Neutrophil (primary cell): ENCODE data around the gene LRMDA.

ENCODE experiments used
- H3K27ac ChIP-seq: fragments of 200-600 bp; sonication (generic); 2 replicates; pipeline ENCODE4 v1.5.1; 2016; ENCODE audit warnings: mild to moderate bottlenecking, moderate library complexity
- H3K27me3 ChIP-seq: fragments of 200-600 bp; sonication (generic); 2 replicates; pipeline ENCODE4 v1.6.0; 2016; ENCODE audit warnings: mild to moderate bottlenecking
- H3K36me3 ChIP-seq: fragments of 200-600 bp; sonication (generic); 2 replicates; pipeline ENCODE4 v1.5.1; 2017
- H3K4me1 ChIP-seq, 2 experiments: fragments of 200-600 bp in 1 of 2; sonication (generic) in 1 of 2; 1 replicate in 1 of 2; 2 replicates in 1 of 2; pipeline versions ENCODE4 v1.5.1 to v1.6.1; 2013 to 2016; ENCODE audit warnings: low read depth in 1 of 2, low read length in 1 of 2, mild to moderate bottlenecking in 1 of 2, moderate library complexity in 1 of 2; ENCODE audit not compliant: control insufficient read depth in 1 of 2, insufficient read depth in 1 of 2
- H3K4me3 ChIP-seq, 2 experiments: fragments of 200-600 bp in 1 of 2; sonication (generic) in 1 of 2; 1 replicate in 1 of 2; 2 replicates in 1 of 2; pipeline ENCODE4 v1.5.1; 2013 to 2016; ENCODE audit warnings: low read depth in 1 of 2, low read length in 1 of 2, mild to moderate bottlenecking in 1 of 2, moderate library complexity in 1 of 2
- H3K9me3 ChIP-seq: fragments of 200-600 bp; sonication (generic); 2 replicates; pipeline ENCODE4 v1.5.1; 2016
- TF ChIP-seq, protein P1 (sequence below): fragments of 200-600 bp; sonication (generic); IDR thresholded peaks from 2 replicates; pipeline ENCODE4 v1.5.1; 2016; ENCODE audit warnings: antibody characterized with exemption

Gene LRMDA

DNA sequence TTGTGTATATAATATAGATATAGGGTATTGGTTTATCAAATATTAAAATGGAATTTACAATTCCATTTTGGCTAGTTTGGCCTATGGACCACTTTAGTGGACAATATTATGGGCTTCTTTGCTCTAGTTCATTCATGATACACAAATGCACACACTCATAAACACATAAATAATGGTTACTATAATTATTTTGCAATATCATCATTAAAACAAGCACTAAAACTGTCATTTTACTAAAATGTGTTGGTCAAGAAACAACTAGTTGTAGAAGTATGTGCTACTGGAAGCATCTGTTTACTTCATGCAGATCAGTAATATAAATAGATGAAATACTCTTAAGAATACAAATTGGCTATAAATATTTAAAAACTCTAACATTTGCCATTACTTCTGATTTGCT, 1131.9 kb downstream of the LRMDA start:
- Histone ChIP-seq H3K4me1 (no peaks in the 10 kb centered on the region), H3K4me3 (no peak overlapping the region), H3K27me3 (no peaks in the 10 kb centered on the region), H3K36me3 (no peaks in the 10 kb centered on the region), H3K9me3 (no peaks in the 10 kb centered on the region), H3K27ac (no peak overlapping the region)
- TF ChIP-seq, protein P1, sequence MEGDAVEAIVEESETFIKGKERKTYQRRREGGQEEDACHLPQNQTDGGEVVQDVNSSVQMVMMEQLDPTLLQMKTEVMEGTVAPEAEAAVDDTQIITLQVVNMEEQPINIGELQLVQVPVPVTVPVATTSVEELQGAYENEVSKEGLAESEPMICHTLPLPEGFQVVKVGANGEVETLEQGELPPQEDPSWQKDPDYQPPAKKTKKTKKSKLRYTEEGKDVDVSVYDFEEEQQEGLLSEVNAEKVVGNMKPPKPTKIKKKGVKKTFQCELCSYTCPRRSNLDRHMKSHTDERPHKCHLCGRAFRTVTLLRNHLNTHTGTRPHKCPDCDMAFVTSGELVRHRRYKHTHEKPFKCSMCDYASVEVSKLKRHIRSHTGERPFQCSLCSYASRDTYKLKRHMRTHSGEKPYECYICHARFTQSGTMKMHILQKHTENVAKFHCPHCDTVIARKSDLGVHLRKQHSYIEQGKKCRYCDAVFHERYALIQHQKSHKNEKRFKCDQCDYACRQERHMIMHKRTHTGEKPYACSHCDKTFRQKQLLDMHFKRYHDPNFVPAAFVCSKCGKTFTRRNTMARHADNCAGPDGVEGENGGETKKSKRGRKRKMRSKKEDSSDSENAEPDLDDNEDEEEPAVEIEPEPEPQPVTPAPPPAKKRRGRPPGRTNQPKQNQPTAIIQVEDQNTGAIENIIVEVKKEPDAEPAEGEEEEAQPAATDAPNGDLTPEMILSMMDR = no peak

DNA sequence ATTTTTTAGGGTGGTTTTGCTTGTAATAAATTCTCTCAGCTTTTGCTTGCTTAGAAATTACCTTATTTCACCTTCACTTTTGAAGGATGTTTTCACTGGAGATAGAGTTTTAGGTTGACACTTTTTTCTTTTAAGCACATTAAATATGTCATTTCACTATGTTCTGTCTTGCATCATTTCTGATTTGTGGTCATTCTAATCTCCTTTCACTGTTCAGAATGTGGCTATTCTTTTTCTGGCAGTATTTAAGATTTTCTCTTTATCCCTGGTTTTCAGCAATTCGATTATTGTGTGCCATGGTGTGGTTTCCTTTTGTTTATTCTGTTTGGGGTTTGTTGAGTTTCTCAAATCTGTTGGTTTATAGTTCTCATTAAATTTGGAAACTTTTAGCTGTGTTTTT, 1140.6 kb downstream of the LRMDA start:
- Histone ChIP-seq H3K4me1 (no peaks in the 10 kb centered on the region), H3K36me3 (no peaks in the 10 kb centered on the region), H3K27ac (no peak overlapping the region), H3K27me3 (no peaks in the 10 kb centered on the region), H3K4me3 (no peak overlapping the region), H3K9me3 (no peaks in the 10 kb centered on the region)
- TF ChIP-seq, protein P1 = no peak

DNA sequence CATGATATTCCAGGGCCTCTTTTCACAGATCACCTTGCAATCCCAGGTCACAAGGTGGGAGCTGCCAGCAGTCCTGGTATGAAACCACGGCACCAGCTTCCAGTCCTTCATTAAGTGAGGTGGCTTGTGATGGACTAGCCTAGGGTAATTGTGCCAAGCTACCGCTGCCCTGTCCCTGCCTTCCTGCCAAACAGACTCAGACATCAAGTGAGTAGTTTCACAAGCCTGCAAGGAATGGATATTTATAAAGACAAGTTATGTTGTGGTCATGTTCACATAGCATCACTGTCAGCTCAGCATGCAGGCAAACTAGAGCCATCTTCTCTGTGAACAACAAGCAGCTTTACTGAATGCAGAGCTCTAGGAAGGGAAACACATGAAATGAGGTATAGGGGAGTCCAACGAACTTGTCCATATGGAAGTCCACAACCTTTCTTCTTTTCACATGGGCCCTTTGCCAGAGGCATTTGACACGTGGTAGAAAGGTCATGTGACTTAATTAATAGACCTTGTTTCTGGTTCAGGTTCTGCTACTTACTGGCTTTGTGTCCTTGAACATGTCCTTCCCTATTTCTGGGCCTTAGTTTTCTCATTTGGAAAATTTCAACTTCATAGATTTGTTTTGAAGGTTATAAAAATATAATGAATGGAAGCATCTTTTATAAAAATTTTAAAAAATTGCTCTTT, 1145.0 kb downstream of the LRMDA start:
- no peaks in the 10 kb centered on the region for H3K9me3 ChIP-seq
- H3K4me1 ChIP-seq = no peaks in the 10 kb centered on the region
- no peaks in the 10 kb centered on the region for H3K36me3 ChIP-seq
- H3K27me3 ChIP-seq = no peaks in the 10 kb centered on the region
- H3K4me3 ChIP-seq = no peak overlapping the region
- no peak overlapping the region for H3K27ac ChIP-seq
- TF ChIP-seq, protein P1 = no peak

DNA sequence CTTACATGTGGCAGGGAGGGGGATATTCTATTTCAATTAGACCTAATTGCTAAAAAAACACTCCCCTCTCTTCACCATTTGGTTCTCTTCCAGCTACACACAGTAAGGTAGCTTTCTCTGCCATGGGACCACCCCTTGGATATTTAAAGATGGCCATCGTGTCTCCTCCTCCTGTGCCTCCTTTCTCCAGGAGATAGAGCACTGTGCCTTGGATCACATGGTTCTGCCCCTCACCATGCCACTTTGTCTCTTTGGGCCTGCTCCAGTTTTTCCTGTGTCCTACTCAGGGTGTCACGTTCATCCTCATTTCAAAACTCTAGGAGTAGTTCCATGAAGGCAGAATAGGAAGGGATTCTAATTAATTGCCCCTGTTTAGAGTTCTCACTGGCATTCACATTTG, 1146.0 kb downstream of the LRMDA start:
- no peaks in the 10 kb centered on the region for H3K36me3 ChIP-seq
- H3K27me3 ChIP-seq = no peaks in the 10 kb centered on the region
- H3K27ac ChIP-seq = no peak overlapping the region
- TF ChIP-seq, protein P1 = no peak
- no peaks in the 10 kb centered on the region for H3K4me1 ChIP-seq
- no peaks in the 10 kb centered on the region for H3K9me3 ChIP-seq
- no peak overlapping the region for H3K4me3 ChIP-seq

DNA sequence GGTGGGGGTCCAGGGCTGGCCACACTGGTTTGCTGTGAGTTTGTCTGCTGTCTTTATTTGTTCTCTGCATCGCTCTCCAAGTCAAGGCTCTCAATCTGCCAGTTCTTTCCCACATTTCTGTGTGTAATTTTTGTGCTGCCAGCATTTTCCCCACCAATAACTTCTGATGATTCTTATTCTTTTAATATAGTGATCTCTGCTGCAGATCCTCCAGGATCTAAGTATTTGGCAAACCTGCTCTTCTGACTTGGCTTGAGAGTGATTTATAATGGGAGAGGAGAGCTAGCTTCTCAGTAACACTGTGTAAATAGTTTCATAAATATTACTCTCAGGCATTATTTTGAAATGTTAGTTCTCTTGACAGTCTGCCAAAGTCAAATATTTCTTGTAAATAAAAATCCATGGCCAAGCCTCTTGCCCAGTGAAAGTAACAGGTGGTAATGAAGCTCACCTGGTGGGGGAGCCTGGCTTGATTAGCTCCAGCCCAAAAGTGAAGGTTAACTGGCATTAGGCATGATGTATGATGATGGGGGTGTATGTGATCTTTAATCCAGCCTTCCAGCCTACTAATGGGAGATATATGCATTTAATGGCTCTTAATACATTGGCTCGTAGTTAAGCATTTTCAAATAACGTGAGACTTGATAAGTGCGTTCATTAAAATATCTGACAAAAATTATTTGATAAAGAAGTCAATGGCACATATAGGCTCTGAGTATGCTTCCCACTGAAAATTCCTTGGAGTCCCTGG, 1150.3 kb downstream of the LRMDA start:
- H3K4me3 ChIP-seq = no peak overlapping the region
- no peaks in the 10 kb centered on the region for H3K9me3 ChIP-seq
- no peak overlapping the region for H3K27ac ChIP-seq
- TF ChIP-seq, protein P1 = no peak
- no peaks in the 10 kb centered on the region for H3K4me1 ChIP-seq
- no peaks in the 10 kb centered on the region for H3K27me3 ChIP-seq
- H3K36me3 ChIP-seq = no peaks in the 10 kb centered on the region
